ENCODE data around the gene RNF13.

The RNF13 gene

GRCh38 chr3:149781741-149782140, 31.3 kb upstream of the RNF13 start:
- DNase-seq (ENCODE audit: low read depth) = no peak
- TF ChIP-seq CTCF (IDR thresholded peaks at IDR 0.05; ENCODE audit: control insufficient read depth, extremely low read depth, insufficient read depth) = no peak
- no peak overlapping the region for H3K4me3 ChIP-seq (ENCODE audit: low read depth, low read length)

GRCh38 chr3:149783576-149783975, 29.4 kb upstream of the RNF13 start:
- DNase-seq (ENCODE audit: low read depth) = no peak
- no peak overlapping the region for H3K4me3 ChIP-seq (ENCODE audit: low read depth, low read length)
- no peak for TF ChIP-seq CTCF (IDR thresholded peaks at IDR 0.05; ENCODE audit: control insufficient read depth, extremely low read depth, insufficient read depth)

- TF ChIP-seq CTCF (IDR thresholded peaks at IDR 0.05; ENCODE audit: control insufficient read depth, extremely low read depth, insufficient read depth) = no peak
- no peak overlapping the region for H3K4me3 ChIP-seq (ENCODE audit: low read depth, low read length)
- no peak for DNase-seq (ENCODE audit: low read depth)
These were observed 28.8 kb upstream of the RNF13 start for GRCh38 chr3:149784064-149784704.

- H3K4me3 ChIP-seq (ENCODE audit: low read depth, low read length) = no peak overlapping the region
These were observed 22.7 kb upstream of the RNF13 start for GRCh38 chr3:149790268-149790667.

GRCh38 chr3:149790698-149791097, 22.3 kb upstream of the RNF13 start:
- no peak overlapping the region for H3K4me3 ChIP-seq (ENCODE audit: low read depth, low read length)
- TF ChIP-seq CTCF (IDR thresholded peaks at IDR 0.05; ENCODE audit: control insufficient read depth, extremely low read depth, insufficient read depth) = no peak
- DNase-seq (ENCODE audit: low read depth) = no peak

More at GRCh38 chr3:149790268-149790667, 22.7 kb upstream of the RNF13 start:
- DNase-seq (ENCODE audit: low read depth) = no peak
- TF ChIP-seq CTCF (IDR thresholded peaks at IDR 0.05; ENCODE audit: control insufficient read depth, extremely low read depth, insufficient read depth) = no peak

GRCh38 chr3:149792452-149793270, 20.4 kb upstream of the RNF13 start, which contains the start of gene ANKUB1:
TSS of gene ANKUB1 (minus strand) at chr3:149792554. CDS start at chr3:149792366, 188 bp downstream.
- no peak within 1 kb of the TSS for H3K4me3 ChIP-seq (ENCODE audit: low read depth, low read length)
- no peak for DNase-seq (ENCODE audit: low read depth)
- TF ChIP-seq CTCF (IDR thresholded peaks at IDR 0.05; ENCODE audit: control insufficient read depth, extremely low read depth, insufficient read depth) = no peak
